ENCODE measurements around the gene ACVRL1. TPM values are rescaled to one million over a fixed set of nuclear protein-coding genes. Genes with fewer than 3 reads are reported as not detected.

Gene ACVRL1
- total RNA-seq, 1 donor from 2014 or later: under 0.01 TPM

GRCh38 chr12:51897181-51897580 is 10.1 kb upstream of the ACVRL1 start:
- H3K36me3 ChIP-seq (ENCODE audit: control insufficient read depth, insufficient read depth, low read length): no peaks in the 10 kb centered on the region
- no peak overlapping the region for H3K4me3 ChIP-seq (ENCODE audit: low read depth, low read length)
- FAIRE-seq (no peak), DNase-seq (ENCODE audit: low read depth) (no peak)
- H3K27me3 ChIP-seq (ENCODE audit: control insufficient read depth, insufficient read depth, low read length): no peaks in the 10 kb centered on the region
- TF ChIP-seq CTCF (IDR thresholded peaks at IDR 0.05; ENCODE audit: insufficient read depth, low read length, severe bottlenecking): no peak

- no peak for FAIRE-seq
- TF ChIP-seq CTCF (IDR thresholded peaks at IDR 0.05; ENCODE audit: insufficient read depth, low read length, severe bottlenecking): no peak
These were observed 8.8 kb upstream of the ACVRL1 start for GRCh38 chr12:51898506-51898905.

GRCh38 chr12:51898937-51899336 is 8.4 kb upstream of the ACVRL1 start:
- FAIRE-seq (no peak), DNase-seq (ENCODE audit: low read depth) (no peak)
- Histone ChIP-seq H3K27me3 (ENCODE audit: control insufficient read depth, insufficient read depth, low read length) (no peaks in the 10 kb centered on the region), H3K4me3 (ENCODE audit: low read depth, low read length) (no peak overlapping the region), H3K36me3 (ENCODE audit: control insufficient read depth, insufficient read depth, low read length) (no peaks in the 10 kb centered on the region)
- no peak for TF ChIP-seq CTCF (IDR thresholded peaks at IDR 0.05; ENCODE audit: insufficient read depth, low read length, severe bottlenecking)

More at GRCh38 chr12:51898506-51898905, 8.8 kb upstream of the ACVRL1 start:
- no peak for DNase-seq (ENCODE audit: low read depth)
- Histone ChIP-seq H3K4me3 (ENCODE audit: low read depth, low read length) (no peak overlapping the region), H3K27me3 (ENCODE audit: control insufficient read depth, insufficient read depth, low read length) (no peaks in the 10 kb centered on the region), H3K36me3 (ENCODE audit: control insufficient read depth, insufficient read depth, low read length) (no peaks in the 10 kb centered on the region)

- TF ChIP-seq CTCF (IDR thresholded peaks at IDR 0.05; ENCODE audit: insufficient read depth, low read length, severe bottlenecking): no peak
- Histone ChIP-seq H3K27me3 (ENCODE audit: control insufficient read depth, insufficient read depth, low read length) (no peaks in the 10 kb centered on the region), H3K36me3 (ENCODE audit: control insufficient read depth, insufficient read depth, low read length) (no peaks in the 10 kb centered on the region), H3K4me3 (ENCODE audit: low read depth, low read length) (no peak overlapping the region)
- FAIRE-seq (no peak), DNase-seq (ENCODE audit: low read depth) (no peak)
These were observed 6.9 kb upstream of the ACVRL1 start for GRCh38 chr12:51900323-51900889.

- FAIRE-seq: no peak
- H3K36me3 ChIP-seq (ENCODE audit: control insufficient read depth, insufficient read depth, low read length): no peaks in the 10 kb centered on the region
- H3K27me3 ChIP-seq (ENCODE audit: control insufficient read depth, insufficient read depth, low read length): peaks cover 2% of the 10 kb centered on the region
- DNase-seq (ENCODE audit: low read depth): no peak
- TF ChIP-seq CTCF (IDR thresholded peaks at IDR 0.05; ENCODE audit: insufficient read depth, low read length, severe bottlenecking): no peak
- H3K4me3 ChIP-seq (ENCODE audit: low read depth, low read length): no peak overlapping the region
These were observed 6.0 kb upstream of the ACVRL1 start for GRCh38 chr12:51901121-51901817.
